ENCODE measurements around the gene RGS1.

DNA sequence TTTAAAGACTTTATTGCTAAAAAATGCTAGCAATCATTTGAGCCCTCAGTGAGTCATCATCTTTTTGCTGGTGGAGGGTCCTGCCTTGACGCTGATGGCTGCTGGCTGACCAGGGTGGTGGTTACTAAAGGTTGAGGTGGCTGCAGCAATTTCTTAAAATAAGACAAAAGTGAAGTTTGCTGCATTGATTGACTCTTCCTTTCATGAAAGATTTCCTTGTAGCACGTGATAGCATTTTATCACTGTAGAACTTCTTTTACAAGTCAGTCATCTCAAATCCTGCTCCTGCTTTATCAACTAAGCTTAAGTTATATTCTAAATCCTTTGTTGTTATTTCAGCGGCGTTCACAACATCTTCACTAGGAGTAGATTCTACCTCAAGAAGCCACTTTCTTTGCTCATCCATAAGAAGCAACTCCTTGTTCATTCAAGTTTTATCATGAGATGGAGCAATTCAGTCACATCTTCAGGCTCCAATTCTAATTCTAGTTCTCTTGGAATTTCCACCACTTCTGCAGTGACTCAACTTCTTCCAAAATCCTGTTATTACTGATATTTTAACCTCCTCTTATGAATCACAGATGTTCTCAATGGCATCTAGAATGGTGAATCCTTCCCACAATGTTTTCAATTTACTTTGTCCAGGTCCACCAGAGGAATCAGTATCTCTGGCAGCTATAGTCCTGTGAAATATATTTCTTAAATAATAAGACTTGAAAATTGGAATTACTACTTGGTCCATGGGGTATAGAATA, 17.6 kb upstream of the RGS1 start:
- TF ChIP-seq, protein P1, sequence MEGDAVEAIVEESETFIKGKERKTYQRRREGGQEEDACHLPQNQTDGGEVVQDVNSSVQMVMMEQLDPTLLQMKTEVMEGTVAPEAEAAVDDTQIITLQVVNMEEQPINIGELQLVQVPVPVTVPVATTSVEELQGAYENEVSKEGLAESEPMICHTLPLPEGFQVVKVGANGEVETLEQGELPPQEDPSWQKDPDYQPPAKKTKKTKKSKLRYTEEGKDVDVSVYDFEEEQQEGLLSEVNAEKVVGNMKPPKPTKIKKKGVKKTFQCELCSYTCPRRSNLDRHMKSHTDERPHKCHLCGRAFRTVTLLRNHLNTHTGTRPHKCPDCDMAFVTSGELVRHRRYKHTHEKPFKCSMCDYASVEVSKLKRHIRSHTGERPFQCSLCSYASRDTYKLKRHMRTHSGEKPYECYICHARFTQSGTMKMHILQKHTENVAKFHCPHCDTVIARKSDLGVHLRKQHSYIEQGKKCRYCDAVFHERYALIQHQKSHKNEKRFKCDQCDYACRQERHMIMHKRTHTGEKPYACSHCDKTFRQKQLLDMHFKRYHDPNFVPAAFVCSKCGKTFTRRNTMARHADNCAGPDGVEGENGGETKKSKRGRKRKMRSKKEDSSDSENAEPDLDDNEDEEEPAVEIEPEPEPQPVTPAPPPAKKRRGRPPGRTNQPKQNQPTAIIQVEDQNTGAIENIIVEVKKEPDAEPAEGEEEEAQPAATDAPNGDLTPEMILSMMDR (conservative IDR thresholded peaks at IDR 0.05; ENCODE audit: low read depth, low read length) = no peak
- TF ChIP-seq EZH2phosphoT487 (IDR thresholded peaks at IDR 0.05; ENCODE audit: borderline replicate concordance, low read length) = no peak
